ENCODE results near the gene GPAT3. TPM values are rescaled to one million over a fixed set of nuclear protein-coding genes. Genes with fewer than 3 reads are reported as not detected.
"Not testable (repeated sequence)": the region's sequence is repeated elsewhere in the genome, so short reads cannot be mapped to it uniquely, and the experiment has no call there.

Gene GPAT3
- total and polyA plus RNA-seq, 2 donors from 2014 or later = 11.4 to 25.3 TPM

GRCh38 chr4:83572848-83573247, 36.9 kb downstream of the GPAT3 start:
- no peak for TF ChIP-seq CTCF (IDR thresholded peaks at IDR 0.05; ENCODE audit: borderline replicate concordance, extremely low read depth, insufficient read depth)
- Histone ChIP-seq H3K4me1 (ENCODE audit: control insufficient read depth in 2 of 3, insufficient read depth in 2 of 3, low read depth in 1 of 3, low read length in 3 of 3) (peaks cover 0 to 9% (median 0%) of the 10 kb centered on the region in 3 donors), H3K9ac (ENCODE audit: low read length in 3 of 3) (no peak overlapping the region), H3K4me3 (ENCODE audit: low read length in 3 of 3) (no peak overlapping the region), H3K9me3 (ENCODE audit: control insufficient read depth in 2 of 3, insufficient read depth in 1 of 3, low read length in 3 of 3) (no peaks in the 10 kb centered on the region), H3K27ac (ENCODE audit: low read depth in 2 of 2, low read length in 2 of 2) (no peak overlapping the region), H3K27me3 (ENCODE audit: control insufficient read depth, insufficient read depth, low read length) (no peaks in the 10 kb centered on the region), H3K36me3 (ENCODE audit: control insufficient read depth in 2 of 3, insufficient read depth in 3 of 3, low read length in 3 of 3) (peaks cover 0 to 30% (median 0%) of the 10 kb centered on the region in 3 donors)
- no peak for FAIRE-seq
- DNase-seq = no peak
- intact Hi-C loops (cut with DNase I) = no loop called here

GRCh38 chr4:83574247-83574646, 38.3 kb downstream of the GPAT3 start:
- peaks cover 0 to 9% (median 0%) of the 10 kb centered on the region in 3 donors for H3K4me1 ChIP-seq (ENCODE audit: control insufficient read depth in 2 of 3, insufficient read depth in 2 of 3, low read depth in 1 of 3, low read length in 3 of 3)
- FAIRE-seq (peak; percentile 93), DNase-seq (peak in 4 of 5 donors; percentile 65 to 93 (median 84))
- intact Hi-C loops (cut with DNase I) = no loop called here
- peak overlapping the region in 1 of 2 donors; percentile 4 for H3K27ac ChIP-seq (ENCODE audit: low read depth in 2 of 2, low read length in 2 of 2)
- peaks cover 0 to 29% (median 0%) of the 10 kb centered on the region in 3 donors for H3K36me3 ChIP-seq (ENCODE audit: control insufficient read depth in 2 of 3, insufficient read depth in 3 of 3, low read length in 3 of 3)
- H3K9me3 ChIP-seq (ENCODE audit: control insufficient read depth in 2 of 3, insufficient read depth in 1 of 3, low read length in 3 of 3) = no peaks in the 10 kb centered on the region
- peak overlapping the region in 1 of 3 donors; percentile 15 for H3K9ac ChIP-seq (ENCODE audit: low read length in 3 of 3)
- H3K27me3 ChIP-seq (ENCODE audit: control insufficient read depth, insufficient read depth, low read length) = no peaks in the 10 kb centered on the region
- no peak overlapping the region for H3K4me3 ChIP-seq (ENCODE audit: low read length in 3 of 3)
- no peak for TF ChIP-seq CTCF (IDR thresholded peaks at IDR 0.05; ENCODE audit: borderline replicate concordance, extremely low read depth, insufficient read depth)

DNA sequence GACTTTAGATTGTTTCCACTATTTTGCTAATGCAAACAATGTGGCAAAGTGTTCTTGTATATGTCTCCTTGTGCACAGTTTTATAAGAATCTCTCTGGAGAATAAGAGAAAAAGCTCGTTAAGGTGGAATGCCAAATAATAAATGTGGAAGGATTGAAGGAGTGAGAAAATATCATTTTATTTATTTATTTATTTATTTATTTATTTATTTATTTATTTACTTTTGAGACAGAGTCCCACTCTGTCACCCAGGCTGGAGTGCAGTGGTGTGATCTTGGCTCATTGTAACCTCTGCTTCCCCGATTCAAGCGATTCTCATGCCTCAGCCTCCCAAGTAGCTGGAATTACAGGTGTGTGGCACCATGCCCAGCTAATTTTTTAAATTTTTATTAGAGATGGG, 40.3 kb downstream of the GPAT3 start:
- H3K4me1 ChIP-seq (ENCODE audit: control insufficient read depth in 2 of 3, insufficient read depth in 2 of 3, low read depth in 1 of 3, low read length in 3 of 3); DNase-seq; FAIRE-seq; intact Hi-C loops (cut with DNase I); H3K27me3 ChIP-seq (ENCODE audit: control insufficient read depth, insufficient read depth, low read length); H3K9me3 ChIP-seq (ENCODE audit: control insufficient read depth in 2 of 3, insufficient read depth in 1 of 3, low read length in 3 of 3); H3K4me3 ChIP-seq (ENCODE audit: low read length in 3 of 3); H3K9ac ChIP-seq (ENCODE audit: low read length in 3 of 3); H3K27ac ChIP-seq (ENCODE audit: low read depth in 2 of 2, low read length in 2 of 2): not testable (repeated sequence)
- peaks cover 0 to 26% (median 0%) of the 10 kb centered on the region in 3 donors for H3K36me3 ChIP-seq (ENCODE audit: control insufficient read depth in 2 of 3, insufficient read depth in 3 of 3, low read length in 3 of 3)

DNA sequence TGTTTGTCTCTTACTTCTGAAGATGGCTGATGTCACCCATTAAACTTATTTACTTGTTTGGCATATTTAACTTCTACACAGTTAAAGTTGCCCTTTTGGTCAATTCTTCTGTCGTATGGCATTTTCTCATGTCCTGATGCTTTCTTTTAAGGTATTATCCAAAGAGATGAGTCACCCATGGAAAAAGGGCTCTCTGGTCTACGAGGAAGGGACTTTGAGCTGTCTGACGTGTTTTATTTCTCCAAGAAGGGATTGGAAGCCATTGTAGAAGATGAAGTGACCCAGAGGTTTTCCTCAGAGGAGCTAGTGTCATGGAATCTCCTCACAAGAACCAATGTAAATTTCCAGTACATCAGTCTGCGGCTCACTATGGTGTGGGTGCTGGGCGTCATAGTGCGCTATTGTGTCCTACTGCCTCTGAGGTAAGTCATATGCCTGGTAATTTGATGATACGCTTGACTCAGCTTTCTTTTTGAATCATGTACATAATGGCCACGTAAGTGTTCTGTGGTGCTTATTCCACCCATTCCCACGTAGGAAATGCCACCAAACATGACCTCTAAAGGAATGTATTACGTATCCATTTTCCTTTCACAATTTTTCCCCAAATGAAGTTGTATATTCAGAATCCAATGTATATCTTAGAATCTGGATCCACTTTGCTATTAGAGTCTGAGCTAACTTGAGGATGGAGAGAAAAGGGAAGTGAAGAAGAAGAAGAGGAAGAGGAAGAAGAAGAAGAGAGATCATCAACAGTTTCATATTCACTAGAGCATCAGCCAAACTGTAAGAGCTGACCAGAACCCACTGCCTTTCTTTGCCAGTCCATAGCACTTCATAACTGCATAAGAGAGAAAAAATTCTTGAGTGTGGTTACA, 45.7 kb downstream of the GPAT3 start:
- H3K9ac ChIP-seq (ENCODE audit: low read length in 3 of 3) = no peak overlapping the region
- intact Hi-C loops (cut with DNase I) = no loop called here
- peaks cover 0 to 11% (median 10%) of the 10 kb centered on the region in 3 donors for H3K4me1 ChIP-seq (ENCODE audit: control insufficient read depth in 2 of 3, insufficient read depth in 2 of 3, low read depth in 1 of 3, low read length in 3 of 3)
- peaks cover 0 to 19% (median 7%) of the 10 kb centered on the region in 3 donors for H3K36me3 ChIP-seq (ENCODE audit: control insufficient read depth in 2 of 3, insufficient read depth in 3 of 3, low read length in 3 of 3)
- no peaks in the 10 kb centered on the region for H3K9me3 ChIP-seq (ENCODE audit: control insufficient read depth in 2 of 3, insufficient read depth in 1 of 3, low read length in 3 of 3)
- H3K27me3 ChIP-seq (ENCODE audit: control insufficient read depth, insufficient read depth, low read length) = no peaks in the 10 kb centered on the region
- DNase-seq = no peak
- no peak for FAIRE-seq
- no peak overlapping the region for H3K4me3 ChIP-seq (ENCODE audit: low read length in 3 of 3)
- TF ChIP-seq CTCF (IDR thresholded peaks at IDR 0.05; ENCODE audit: borderline replicate concordance, extremely low read depth, insufficient read depth) = no peak
- H3K27ac ChIP-seq (ENCODE audit: low read depth in 2 of 2, low read length in 2 of 2) = peak overlapping the region; percentile 48 to 54
